Keratinocyte (primary cell): ENCODE results near the gene DTD1. TPM values are rescaled to one million over a fixed set of nuclear protein-coding genes. Genes with fewer than 3 reads are reported as not detected.

ENCODE experiments used
- DNase-seq: peaks from one replicate; pipeline ENCODE4 v3.0.0-alpha.2; 2011; ENCODE audit warnings: low read depth, missing footprints, low spot score
- FAIRE-seq: peaks from 2 replicates; lab custom pipeline; 2011; peaks lifted over from hg19 to GRCh38; lab: Jason Lieb, UNC
- H2AFZ ChIP-seq: 2 replicates; pipeline ENCODE4 v1.6.0; 2012; ENCODE audit warnings: low read length, control low read depth, inconsistent platforms; ENCODE audit not compliant: control insufficient read depth
- H3K27ac ChIP-seq: 2 replicates; pipeline ENCODE4 v1.5.1; 2011; ENCODE audit warnings: low read length; ENCODE audit not compliant: control insufficient read depth, insufficient read depth
- H3K27me3 ChIP-seq: 3 replicates; pipeline ENCODE4 v1.6.0; 2011; ENCODE audit warnings: low read length; ENCODE audit not compliant: control insufficient read depth, insufficient read depth; ENCODE audit errors: extremely low read depth
- H3K36me3 ChIP-seq, 2 experiments: 2 replicates in 1 of 2; 3 replicates in 1 of 2; pipeline ENCODE4 v1.5.1; 2011; ENCODE audit warnings: low read length in 2 of 2, mild to moderate bottlenecking in 1 of 2; ENCODE audit not compliant: control insufficient read depth in 2 of 2, insufficient read depth in 2 of 2; ENCODE audit errors: extremely low read depth in 1 of 2
- H3K4me1 ChIP-seq: 3 replicates; pipeline ENCODE4 v1.5.1; 2011; ENCODE audit warnings: low read length; ENCODE audit not compliant: control insufficient read depth, insufficient read depth; ENCODE audit errors: extremely low read depth
- H3K4me2 ChIP-seq: 3 replicates; pipeline ENCODE4 v1.6.0; 2011; ENCODE audit warnings: low read depth, low read length; ENCODE audit not compliant: control insufficient read depth, insufficient read depth; ENCODE audit errors: extremely low read depth
- H3K4me3 ChIP-seq, 3 experiments: fragments of 200-600 bp in 1 of 3; sonication (generic) in 1 of 3; 2 replicates in 2 of 3; 3 replicates in 1 of 3; pipeline ENCODE4 v1.5.1; 2011 to 2016; ENCODE audit warnings: low read length in 3 of 3, mild to moderate bottlenecking in 3 of 3, control low read depth in 2 of 3, inconsistent platforms in 1 of 3, low read depth in 1 of 3, mixed read lengths in 1 of 3, mixed run types in 1 of 3, moderate library complexity in 1 of 3; ENCODE audit not compliant: control insufficient read depth in 2 of 3, insufficient read depth in 2 of 3; ENCODE audit errors: extremely low read depth in 1 of 3
- H3K79me2 ChIP-seq: 2 replicates; pipeline ENCODE4 v1.6.0; 2012; ENCODE audit warnings: low read length; ENCODE audit not compliant: control insufficient read depth, insufficient read depth
- H3K9ac ChIP-seq: 3 replicates; pipeline ENCODE4 v1.6.0; 2011; ENCODE audit warnings: low read length; ENCODE audit not compliant: control insufficient read depth, insufficient read depth; ENCODE audit errors: extremely low read depth
- H3K9me1 ChIP-seq: 3 replicates; pipeline ENCODE4 v1.6.0; 2011; ENCODE audit warnings: low read length; ENCODE audit not compliant: control insufficient read depth, insufficient read depth; ENCODE audit errors: extremely low read depth
- H3K9me3 ChIP-seq: 2 replicates; pipeline ENCODE4 v1.5.1; 2012; ENCODE audit warnings: low read depth, low read length; ENCODE audit not compliant: control insufficient read depth
- H4K20me1 ChIP-seq: 3 replicates; pipeline ENCODE4 v1.6.0; 2011; ENCODE audit warnings: low read length; ENCODE audit not compliant: control insufficient read depth, insufficient read depth; ENCODE audit errors: extremely low read depth
- CTCF ChIP-seq, 3 experiments: IDR thresholded peaks in 1 of 3; conservative IDR thresholded peaks in 1 of 3; optimal IDR thresholded peaks in 1 of 3; 2 replicates in 2 of 3; 3 replicates in 1 of 3; pipeline versions ENCODE3 to v1.5.1; 2011; ENCODE audit warnings: low read length in 3 of 3, mild to moderate bottlenecking in 3 of 3, moderate library complexity in 2 of 3, control low read depth in 1 of 3, inconsistent platforms in 1 of 3; ENCODE audit not compliant: insufficient read depth in 2 of 3; ENCODE audit errors: extremely low read depth in 1 of 3
- EZH2 ChIP-seq: IDR thresholded peaks from one replicate; pipeline ENCODE4 v1.6.1; 2012; ENCODE audit warnings: inconsistent platforms, mild to moderate bottlenecking, low read length, moderate library complexity
- dilution Hi-C: fragments of 300-500 bp; cut with MboI; formaldehyde crosslinking; loops from one replicate; pipeline ENCODE4 v1.7.0; 2020; ENCODE audit warnings: low sequenced_read_pairs; ENCODE audit not compliant: extremely low pct_ligation_motif_present
- polyA plus RNA-seq, 5 experiments: library from polyadenylated mRNA; depleted of rRNA in 3 of 5; stranded (reverse) in 3 of 5; stranded (forward) in 1 of 5; unstranded in 1 of 5; fragments of >200 nt; gene quantifications; 1 replicate in 1 of 5; 2 replicates in 3 of 5; 3 replicates in 1 of 5; pipeline versions ENCODE4 v1.2.1 to v1.2.3, GENCODE V29; 2011 to 2012; ENCODE audit warnings: missing spikeins in 2 of 5, low read depth in 1 of 5, low replicate concordance in 1 of 5

DTD1 gene
- polyA plus RNA-seq, 1 donor (not counting 4 experiments of a cell fraction or from before 2014, with no cell fraction given) = 68.3 TPM

- DNase-seq (no peak), FAIRE-seq (no peak)
- dilution Hi-C loops = no loop called here
These were observed 155.0 kb downstream of the DTD1 start for GRCh38 chr20:18742841-18743240.

GRCh38 chr20:18743665-18744440 is 156.0 kb downstream of the DTD1 start:
- Histone ChIP-seq H2AFZ (no peak overlapping the region), H3K79me2 (no peaks in the 10 kb centered on the region), H3K4me3 (no peak overlapping the region), H3K4me2 (no peak overlapping the region), H4K20me1 (no peaks in the 10 kb centered on the region), H3K36me3 (peaks cover 3 to 8% of the 10 kb centered on the region in 2 experiments), H3K9ac (no peak overlapping the region), H3K9me3 (no peaks in the 10 kb centered on the region), H3K27ac (no peak overlapping the region), H3K9me1 (no peaks in the 10 kb centered on the region), H3K4me1 (no peaks in the 10 kb centered on the region), H3K27me3 (no peaks in the 10 kb centered on the region)
- no peak for TF ChIP-seq EZH2
- TF ChIP-seq CTCF (optimal IDR thresholded peaks at IDR 0.05 in 1 of 3, IDR thresholded peaks at IDR 0.05 in 1 of 3, conservative IDR thresholded peaks at IDR 0.05 in 1 of 3; ENCODE audit: extremely low read depth in 1 of 3, insufficient read depth in 2 of 3, low read length in 3 of 3) = no peak
- FAIRE-seq (no peak), DNase-seq (no peak)
- dilution Hi-C loops = no loop called here

More at GRCh38 chr20:18742841-18743240, 155.0 kb downstream of the DTD1 start:
- Histone ChIP-seq H3K4me3 (no peak overlapping the region), H3K36me3 (peaks cover 3 to 8% of the 10 kb centered on the region in 2 experiments), H3K9me3 (no peaks in the 10 kb centered on the region), H3K4me1 (no peaks in the 10 kb centered on the region), H3K27me3 (no peaks in the 10 kb centered on the region), H3K9me1 (no peaks in the 10 kb centered on the region), H3K4me2 (no peak overlapping the region), H2AFZ (no peak overlapping the region), H3K9ac (no peak overlapping the region), H3K27ac (no peak overlapping the region), H3K79me2 (no peaks in the 10 kb centered on the region), H4K20me1 (no peaks in the 10 kb centered on the region)
- TF ChIP-seq EZH2 (no peak), CTCF (optimal IDR thresholded peaks at IDR 0.05 in 1 of 3, IDR thresholded peaks at IDR 0.05 in 1 of 3, conservative IDR thresholded peaks at IDR 0.05 in 1 of 3; ENCODE audit: extremely low read depth in 1 of 3, insufficient read depth in 2 of 3, low read length in 3 of 3) (no peak)
